Left ventricle myocardium superior (tissue), 1 donor: ENCODE data around the gene SERPINB6. TPM values are rescaled to one million over a fixed set of nuclear protein-coding genes. Genes with fewer than 3 reads are reported as not detected.
A peak's percentile ranks its signal among the peaks of the same experiment; 100 is the strongest.
"Not testable (repeated sequence)": the region's sequence is repeated elsewhere in the genome, so short reads cannot be mapped to it uniquely, and the experiment has no call there.

ENCODE experiments used
- ATAC-seq: fragments of 200-7000 bp; cut with Tn5 transposase; one replicate; pipeline ENCODE4 v1.9.1; 2020; ENCODE audit warnings: mild to moderate bottlenecking, moderate library complexity
- DNase-seq: peaks from one replicate; pipeline ENCODE4 v3.0.0-alpha.2; 2020
- intact Hi-C: fragments of 100-400 bp; cut with micrococcal nuclease; formaldehyde crosslinking; loops from one replicate; pipeline ENCODE4 v1.11.0; 2022
- total RNA-seq: library from RNA; stranded (reverse); fragmentation: NEBNext Ultra II Directional; extraction: Animal tissue kit (Norgen Biotek cat#: 25700); gene quantifications from one replicate; pipeline ENCODE4 v1.2.1, GENCODE V29; 2021
- donor health status: DM: no; HTN: yes; CAD: no; lungs with severe emphysema.

The SERPINB6 gene
- total RNA-seq, 1 donor from 2014 or later: 277 TPM

DNA sequence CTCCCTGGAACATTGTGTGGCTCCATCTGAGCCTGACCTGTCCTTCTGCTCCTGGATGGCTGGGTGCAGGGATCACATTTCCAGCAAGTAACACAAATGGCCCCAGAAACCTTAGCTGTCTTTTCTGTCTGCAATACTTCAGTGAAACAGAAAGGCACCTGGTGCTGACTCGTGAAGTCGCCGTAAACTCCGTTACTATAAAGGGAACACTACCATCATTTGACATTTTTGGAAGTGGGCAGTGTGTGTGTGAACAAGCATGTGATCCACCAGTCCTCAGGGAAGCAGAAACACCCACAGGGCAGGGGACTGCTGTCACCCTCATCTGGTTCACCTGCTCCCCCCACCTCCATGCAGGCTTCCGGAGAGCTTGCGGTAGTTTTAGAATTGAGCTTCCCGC, 23.9 kb downstream of the SERPINB6 start:
- ATAC-seq: peak; percentile 52
- intact Hi-C loops: no loop called here
- no peak for DNase-seq

DNA sequence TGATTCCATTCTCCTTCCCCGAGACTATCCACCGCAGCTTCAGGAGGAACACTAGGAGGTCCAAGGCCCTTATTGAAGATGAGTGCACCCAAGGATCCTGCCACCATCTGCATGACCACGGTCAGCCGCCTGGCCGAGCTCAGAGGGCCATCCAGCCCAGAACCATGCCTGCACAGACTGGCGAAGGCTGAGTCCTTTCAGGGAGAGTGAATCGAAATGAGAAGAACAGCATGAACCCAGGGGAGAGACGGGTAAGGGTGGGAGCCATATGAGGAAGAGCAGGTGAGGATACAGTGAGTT, 26.3 kb downstream of the SERPINB6 start:
- intact Hi-C loops: no loop called here
- ATAC-seq: no peak
- no peak for DNase-seq

DNA sequence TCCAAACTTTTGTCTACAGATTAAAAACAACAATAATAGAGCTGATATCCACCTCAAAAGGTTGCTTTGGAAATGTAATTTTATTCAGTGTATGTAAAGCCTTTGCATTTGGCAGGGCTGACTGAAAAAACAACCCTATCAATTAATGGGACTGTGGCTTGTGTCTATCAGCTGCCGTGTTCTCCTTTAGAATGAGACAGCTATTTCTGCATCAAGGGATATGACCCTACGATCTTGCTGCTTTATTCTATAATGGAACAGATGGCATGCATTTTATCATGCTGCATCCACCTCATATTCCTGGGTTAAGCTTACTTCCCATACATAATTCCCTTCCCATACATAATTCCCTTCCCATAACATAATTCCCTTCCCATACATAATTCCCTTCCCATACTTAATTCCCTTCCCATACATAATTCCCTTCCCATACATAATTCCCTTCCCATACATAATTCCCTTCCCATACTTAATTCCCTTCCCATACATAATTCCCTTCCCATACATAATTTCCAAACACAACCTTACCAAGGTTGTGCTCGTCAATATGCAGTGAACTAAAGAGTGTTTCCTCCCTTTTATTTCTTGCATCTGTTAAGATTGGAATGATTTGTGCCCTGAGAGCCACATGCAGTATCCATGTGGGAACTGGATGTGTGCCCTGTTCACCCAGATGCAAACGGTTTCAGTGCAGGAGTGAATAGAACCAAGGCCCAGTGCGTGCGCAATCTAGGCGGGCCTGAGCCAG, 26.8 kb downstream of the SERPINB6 start:
- intact Hi-C loops: no loop called here
- no peak for ATAC-seq
- DNase-seq: no peak

DNA sequence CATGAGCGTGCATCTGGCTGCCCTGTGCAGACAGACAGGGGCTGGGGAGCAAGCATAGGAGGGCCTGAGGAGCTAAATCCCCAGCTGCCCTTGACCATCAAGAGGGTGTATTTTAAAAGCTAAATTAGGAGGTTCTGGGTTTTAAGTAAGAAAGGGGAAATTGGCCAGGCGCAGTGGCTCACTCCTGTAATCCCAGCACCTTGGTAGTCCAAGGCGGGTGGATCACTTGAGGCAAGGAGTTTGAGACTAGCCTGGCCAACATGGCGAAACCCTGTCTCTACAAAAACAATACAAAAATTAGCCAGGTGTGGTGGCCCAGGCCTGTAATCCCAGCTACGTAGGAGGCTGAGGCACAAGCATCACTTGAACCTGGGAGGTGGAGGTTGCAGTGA, 27.8 kb downstream of the SERPINB6 start:
- DNase-seq: no peak
- ATAC-seq: no peak
- intact Hi-C loops: no loop called here

DNA sequence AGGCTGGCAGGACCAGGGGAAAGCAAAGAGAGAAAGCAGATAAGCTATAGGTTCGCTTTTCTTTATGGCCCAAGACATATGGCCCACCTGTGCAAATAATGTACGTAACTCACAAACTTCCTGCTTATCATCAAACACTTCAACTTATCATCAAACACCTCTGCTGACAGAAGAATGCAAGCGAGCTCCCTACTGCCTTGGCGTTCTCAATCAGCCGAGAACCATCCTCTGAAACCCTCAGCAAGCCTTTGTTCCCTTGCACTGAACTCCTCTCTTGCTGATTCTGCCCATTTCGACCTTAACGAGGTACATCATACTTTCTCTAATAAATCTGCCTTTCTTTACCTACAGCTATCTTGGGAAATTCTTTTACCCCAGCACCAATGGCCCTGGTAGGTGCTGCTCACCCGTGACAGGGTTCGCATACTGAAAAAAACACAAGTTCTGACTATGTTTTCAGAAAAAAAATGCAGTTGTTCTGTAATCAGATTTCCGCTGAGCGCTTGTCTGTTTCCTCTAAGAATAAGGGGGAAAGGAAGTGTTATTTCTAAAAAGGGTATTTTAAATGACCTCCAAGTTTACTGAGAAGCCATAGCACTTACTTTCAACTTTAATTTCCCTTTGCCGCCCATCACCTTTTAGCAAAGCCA, 28.3 kb downstream of the SERPINB6 start:
- DNase-seq: no peak
- ATAC-seq: peak; percentile 41
- intact Hi-C loops: no loop called here

DNA sequence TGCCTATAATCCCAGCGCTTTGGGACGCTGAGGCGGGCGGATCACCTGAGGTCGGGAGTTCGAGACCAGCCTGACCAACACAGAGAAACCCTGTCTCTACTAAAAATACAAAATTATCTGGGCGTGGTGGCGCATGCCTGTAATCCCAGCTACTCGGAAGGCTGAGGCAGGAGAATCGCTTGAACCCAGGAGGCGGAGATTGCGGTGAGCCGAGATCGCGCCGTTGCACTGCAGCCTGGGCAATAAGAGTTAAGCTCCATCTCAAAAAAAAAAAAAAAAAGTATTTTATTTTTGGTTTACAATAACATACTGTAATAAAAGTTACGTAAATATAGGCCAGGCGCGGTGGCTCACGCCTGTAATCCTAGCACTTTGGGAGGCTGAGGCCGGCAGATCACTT, 29.3 kb downstream of the SERPINB6 start:
- intact Hi-C loops, ATAC-seq, DNase-seq: not testable (repeated sequence)

DNA sequence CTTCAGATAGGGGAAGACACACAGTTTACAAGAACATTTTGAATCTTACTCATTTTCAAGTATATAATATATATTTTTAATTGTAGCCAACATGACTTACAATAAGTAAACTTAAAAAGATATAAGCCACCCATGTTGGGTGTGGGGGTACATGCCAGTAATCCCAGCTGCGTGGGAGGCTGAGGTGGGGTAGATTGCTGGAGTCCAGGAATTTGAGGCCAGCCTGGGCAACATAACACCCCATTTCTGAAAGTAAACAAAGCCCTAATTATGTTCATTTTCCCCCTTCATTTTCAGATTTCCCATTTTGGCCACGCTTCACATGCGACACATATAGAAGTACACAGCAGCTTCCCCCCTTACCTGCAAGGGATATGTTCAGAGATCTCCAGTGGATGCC, 30.5 kb downstream of the SERPINB6 start:
- DNase-seq: no peak
- intact Hi-C loops: no loop called here
- ATAC-seq: no peak

DNA sequence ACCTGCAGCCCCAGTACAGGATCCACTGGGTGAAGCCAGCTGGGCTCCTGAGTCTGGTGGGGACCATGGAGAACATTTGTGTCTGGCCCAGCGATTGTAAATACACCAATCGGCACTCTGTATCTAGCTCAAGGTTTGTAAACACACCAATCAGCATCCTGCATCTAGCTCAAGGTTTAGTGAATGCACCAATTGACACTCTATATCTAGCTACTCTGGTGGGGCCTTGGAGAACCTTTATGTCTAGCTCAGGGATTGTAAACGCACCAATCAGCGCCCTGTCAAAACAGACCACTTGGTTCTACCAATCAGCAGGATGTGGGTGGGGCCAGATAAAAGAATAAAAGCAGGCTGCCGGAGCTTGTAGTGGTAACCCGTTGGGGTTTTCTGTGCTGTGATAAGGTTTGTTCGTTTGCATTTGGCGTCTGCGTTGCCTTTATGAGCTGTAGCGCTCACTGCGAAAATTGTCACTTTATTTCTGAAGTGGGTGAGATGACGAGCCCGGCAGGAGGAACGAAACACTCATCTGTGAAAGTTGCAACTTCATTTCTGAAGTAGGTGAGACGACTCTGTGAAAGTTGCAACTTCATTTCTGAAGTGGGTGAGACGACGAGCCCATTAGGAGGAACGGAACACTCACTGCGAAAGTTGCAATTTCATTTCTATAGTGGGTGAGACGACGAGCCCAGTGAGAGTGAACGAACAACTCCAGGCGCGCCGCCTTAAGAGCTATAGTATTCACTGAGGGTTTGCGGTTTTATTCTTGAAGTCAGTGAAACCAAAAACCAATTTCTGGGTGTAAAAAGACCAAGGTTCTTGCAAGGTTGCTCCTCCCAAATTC, 31.1 kb downstream of the SERPINB6 start:
- DNase-seq (no peak), ATAC-seq (no peak)
- intact Hi-C loops: no loop called here

DNA sequence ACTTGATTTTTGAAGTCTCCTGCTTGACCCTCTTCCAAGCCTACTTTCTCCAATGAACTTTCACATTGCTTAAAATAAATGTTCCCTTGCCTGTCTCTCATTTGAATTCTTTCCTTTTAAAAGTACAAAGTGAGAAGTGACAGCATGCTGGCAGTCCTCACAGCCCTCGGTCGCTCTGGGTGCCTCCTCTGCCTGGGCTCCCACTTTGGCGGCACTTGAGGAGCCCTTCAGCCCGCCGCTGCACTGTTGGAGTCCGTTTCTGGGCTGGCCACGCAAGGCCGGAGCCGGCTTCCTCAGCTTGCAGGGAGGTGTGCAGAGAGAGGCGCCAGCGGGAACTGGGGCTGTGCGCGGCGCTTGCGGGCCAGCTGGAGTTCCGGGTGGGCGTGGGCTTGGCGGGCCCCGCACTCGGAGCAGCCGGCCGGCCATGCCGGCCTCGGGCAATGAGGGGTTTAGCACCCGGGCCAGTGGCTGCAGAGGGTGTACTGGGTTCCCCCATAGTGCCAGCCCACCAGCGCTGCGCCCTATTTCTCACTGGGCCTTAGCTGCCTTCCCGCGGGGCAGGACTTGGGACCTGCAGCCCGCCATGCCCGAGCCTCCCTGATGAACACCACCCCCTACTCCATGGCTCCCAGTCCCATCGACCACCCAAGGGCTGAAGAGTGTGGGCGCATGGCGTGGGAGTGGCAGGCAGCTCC, 31.9 kb downstream of the SERPINB6 start:
- intact Hi-C loops: no loop called here
- peak; percentile 72 for DNase-seq
- peak; percentile 72 for ATAC-seq

DNA sequence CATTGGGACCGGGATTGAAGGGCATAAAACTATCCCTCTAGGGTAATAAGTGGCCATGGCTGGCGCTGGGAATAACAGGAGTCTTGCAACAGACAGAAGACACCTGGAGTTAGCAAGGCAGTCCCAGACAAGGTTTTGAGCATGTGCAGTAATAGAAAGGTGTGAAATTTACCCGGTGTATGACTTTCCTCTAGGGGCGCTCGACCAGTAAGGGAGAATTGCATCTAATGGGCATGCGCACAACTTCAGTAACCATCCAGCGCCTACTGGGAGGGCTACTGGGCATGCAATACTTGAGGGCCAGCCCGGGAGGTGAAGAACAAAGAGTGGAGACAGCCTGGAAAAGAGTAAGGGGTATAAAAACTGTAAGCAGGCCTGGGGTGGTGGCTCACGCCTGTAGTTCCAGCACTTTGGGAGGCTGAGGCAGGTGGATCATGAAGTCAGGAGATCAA, 32.7 kb downstream of the SERPINB6 start:
- ATAC-seq: peak; percentile 4
- DNase-seq: no peak
- intact Hi-C loops: no loop called here

DNA sequence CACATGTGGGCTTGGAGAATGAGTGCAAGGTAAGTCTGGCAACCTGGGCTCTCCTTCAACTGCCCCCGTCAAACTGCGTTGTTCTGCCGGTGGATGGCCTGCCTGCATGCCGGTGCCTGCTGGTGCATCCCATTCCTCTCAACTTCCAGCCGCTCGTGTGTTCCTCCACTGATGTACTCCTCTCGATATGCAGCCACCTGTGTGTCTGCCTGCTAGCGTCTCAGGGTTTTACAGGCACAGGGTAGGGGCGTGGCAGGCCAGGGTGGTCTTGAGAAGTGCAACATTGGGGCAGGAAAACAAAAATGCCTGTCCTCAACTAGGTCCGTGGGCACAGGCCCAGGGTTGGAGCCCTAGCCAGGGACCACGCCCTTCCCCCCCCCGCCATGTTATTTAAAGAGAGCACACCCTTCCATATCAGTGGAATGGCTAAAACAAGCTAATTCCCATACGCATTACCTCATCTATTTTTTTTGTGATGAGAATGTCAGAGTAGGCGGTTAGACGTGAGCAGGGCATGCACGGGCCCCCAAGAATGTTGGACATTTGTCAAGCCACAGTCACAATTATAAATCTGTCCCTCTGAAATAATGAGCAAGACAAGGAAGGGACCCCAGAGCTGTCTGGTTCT, 33.2 kb downstream of the SERPINB6 start:
- intact Hi-C loops: no loop called here
- peak; percentile 35 for ATAC-seq
- no peak for DNase-seq

DNA sequence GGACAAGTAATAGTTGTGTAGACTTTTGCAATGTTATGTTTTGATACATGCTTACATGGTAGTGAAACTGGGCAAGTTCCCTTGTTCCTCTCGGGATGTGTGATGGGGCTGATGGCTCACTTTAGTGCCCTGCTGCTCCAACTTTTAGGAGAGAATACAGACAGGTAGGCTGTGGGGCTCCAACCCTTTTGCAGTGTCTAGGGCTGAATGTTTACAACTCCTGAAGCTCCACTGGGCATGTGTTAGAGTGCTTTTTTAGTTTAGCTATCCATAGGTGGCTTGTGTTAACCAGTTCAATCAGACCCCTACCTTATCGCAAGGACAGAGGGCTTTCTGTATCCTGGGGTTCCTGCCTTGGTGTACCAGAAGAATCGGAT, 33.8 kb downstream of the SERPINB6 start:
- intact Hi-C loops: no loop called here
- DNase-seq: no peak
- no peak for ATAC-seq

DNA sequence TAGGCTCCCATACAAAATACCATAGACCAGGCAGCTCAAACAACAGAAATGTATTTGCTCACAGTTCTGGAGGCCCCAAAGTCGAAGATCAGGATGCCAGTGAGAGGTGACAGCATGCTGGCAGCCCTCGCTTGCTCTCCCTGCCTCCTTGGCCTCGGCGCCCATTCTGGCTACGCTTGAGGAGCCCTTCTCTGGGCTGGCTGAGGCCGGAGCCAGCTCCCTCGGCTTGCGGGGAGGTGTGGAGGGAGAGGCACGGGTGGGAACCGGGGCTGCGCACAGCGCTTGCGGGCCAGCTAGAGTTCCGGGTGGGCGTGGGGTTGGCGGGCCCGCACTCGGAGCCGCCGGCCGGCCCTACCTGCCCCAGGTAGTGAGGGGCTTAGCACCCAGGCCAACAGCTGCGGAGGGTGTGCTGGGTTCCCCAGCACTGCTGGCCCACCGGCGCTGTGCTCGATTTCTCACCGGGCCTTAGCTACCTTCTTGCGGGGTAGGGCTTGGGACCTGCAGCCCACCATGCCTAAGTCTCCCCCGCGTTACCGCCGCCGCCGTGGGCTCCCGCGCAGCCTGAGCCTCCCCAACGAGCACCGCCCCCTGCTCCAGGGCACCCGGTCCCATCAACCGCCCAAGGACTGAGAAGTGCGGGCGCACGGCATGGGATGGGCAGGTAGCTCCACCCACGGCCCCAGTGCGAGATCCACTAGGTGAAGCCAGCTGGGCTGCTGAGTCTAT, 35.6 kb downstream of the SERPINB6 start:
- DNase-seq (no peak), ATAC-seq (no peak)
- intact Hi-C loops: no loop called here

DNA sequence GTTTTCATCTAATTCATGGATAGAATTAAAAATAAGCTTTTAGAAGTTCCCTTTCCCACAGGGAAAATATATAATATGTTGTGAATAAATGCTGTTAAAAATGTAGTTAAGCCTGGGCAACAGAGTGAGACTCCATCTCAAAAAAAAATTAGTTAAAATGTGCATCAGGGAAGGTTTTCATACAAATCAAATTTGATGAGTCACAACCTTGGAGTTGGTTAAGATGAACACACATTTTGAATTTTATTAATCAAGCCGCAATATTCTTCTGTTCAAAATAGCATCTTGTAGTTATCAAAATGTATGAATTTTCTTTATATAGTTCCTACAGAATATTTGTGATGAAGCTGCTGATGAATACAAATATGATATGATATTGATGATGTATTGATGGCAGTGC, 37.3 kb downstream of the SERPINB6 start:
- DNase-seq: no peak
- ATAC-seq: no peak
- intact Hi-C loops: loop anchor here (5.0 kb wide), 1 partner anchor 92 kb away; the partner anchor contains the start of gene SERPINB1

DNA sequence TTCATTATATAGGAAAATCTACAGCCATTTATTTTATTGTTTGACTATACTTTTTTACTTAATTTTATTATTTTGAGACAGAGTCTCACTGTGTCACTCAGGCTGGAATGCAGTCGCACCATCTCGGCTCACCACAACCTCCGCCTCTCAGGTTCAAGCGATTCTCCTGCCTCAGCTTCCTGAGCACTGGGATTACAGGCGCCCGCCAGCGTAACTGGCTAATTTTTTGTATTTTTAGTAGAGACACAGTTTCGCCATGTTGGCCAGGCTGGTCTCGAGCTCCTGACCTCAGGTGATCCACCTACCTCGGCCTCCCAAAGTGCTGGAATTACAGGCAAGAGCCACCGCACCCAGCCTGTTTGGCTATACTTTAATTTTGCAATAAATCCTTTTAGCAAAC, 38.5 kb downstream of the SERPINB6 start:
- intact Hi-C loops: loop anchor here (5.0 kb wide), 1 partner anchor 91 kb away; the partner anchor contains the start of gene SERPINB1
- ATAC-seq, DNase-seq: not testable (repeated sequence)

DNA sequence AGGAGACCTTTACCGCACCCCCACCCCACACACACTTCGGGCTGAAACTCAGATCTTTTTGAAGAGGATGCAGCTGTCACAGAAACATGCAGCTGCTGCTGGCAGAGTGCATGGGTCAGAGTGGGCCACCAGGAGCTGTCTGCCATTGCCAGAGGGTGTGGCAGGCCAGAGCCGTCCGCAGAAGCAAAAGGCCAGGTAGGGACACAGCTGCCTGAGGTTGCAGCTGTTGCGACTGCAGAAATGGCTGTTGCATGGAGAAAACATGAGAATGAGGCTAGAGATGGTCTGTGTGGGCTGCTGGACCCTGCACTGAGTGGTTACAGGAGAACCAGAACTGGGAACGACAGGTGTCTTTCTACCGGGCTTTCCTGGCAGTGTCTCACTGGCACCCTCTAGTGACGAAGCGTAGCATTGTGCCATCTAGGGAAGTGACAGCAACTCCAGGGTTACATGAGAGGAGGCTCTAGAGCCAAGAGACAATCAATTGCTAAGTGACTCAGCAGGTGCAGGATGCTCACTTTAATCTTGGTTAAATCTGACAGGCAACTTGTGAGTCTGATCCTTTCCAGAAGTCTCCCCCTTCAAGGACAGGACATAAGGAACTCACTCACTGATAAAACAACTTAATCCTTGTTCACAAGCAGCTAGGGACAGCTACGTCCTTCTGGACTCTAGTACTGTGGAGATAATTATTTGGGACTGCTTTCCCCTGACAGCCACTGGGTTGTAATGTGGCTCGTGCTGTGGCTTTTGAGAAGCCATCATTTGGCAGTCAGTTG, 39.2 kb downstream of the SERPINB6 start:
- ATAC-seq: peak; percentile 96

DNA sequence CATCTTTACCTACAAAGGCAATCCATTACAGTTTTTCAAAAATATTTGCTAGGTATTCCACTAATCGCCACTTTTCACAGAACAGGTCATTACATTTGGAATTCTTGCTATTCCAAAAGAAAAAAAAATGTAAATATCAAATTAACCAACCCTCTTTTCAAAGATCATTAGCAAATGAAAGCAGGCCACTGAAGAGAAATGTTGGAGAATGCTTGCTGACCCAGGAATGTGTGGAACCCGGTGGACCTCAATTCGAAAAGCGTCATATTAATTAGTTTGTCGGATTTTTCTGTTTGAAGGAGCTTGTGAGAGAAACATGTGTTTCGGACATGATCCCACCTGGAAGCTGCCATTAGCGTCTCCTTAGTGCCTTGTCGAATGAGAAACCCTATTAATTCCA, 40.3 kb downstream of the SERPINB6 start:
- DNase-seq (no peak), ATAC-seq (no peak)
- intact Hi-C loops: loop anchor here (5.0 kb wide), 1 partner anchor 89 kb away; the partner anchor contains the start of gene SERPINB1

More for the DNA sequence above, 39.2 kb downstream of the SERPINB6 start:
- intact Hi-C loops: loop anchor here (5.0 kb wide), 1 partner anchor 90 kb away; the partner anchor contains the start of gene SERPINB1
- DNase-seq: peak; percentile 83
